ENCODE measurements around the gene ALDH16A1.
A peak's percentile ranks its signal among the peaks of the same experiment; 100 is the strongest.
"Not testable (repeated sequence)": the region's sequence is repeated elsewhere in the genome, so short reads cannot be mapped to it uniquely, and the experiment has no call there.

Gene ALDH16A1

GRCh38 chr19:49441210-49441959, 11.6 kb upstream of the ALDH16A1 start, which contains the start of gene SLC17A7:
TSS of gene SLC17A7 (minus strand) at chr19:49441527. CDS start at chr19:49441379, 148 bp downstream.
- peak; percentile 12 for DNase-seq

GRCh38 chr19:49441960-49442350, 11.1 kb upstream of the ALDH16A1 start:
- no peak for DNase-seq

- no peak for DNase-seq
These were observed 10.7 kb upstream of the ALDH16A1 start for GRCh38 chr19:49442354-49442753.

DNA sequence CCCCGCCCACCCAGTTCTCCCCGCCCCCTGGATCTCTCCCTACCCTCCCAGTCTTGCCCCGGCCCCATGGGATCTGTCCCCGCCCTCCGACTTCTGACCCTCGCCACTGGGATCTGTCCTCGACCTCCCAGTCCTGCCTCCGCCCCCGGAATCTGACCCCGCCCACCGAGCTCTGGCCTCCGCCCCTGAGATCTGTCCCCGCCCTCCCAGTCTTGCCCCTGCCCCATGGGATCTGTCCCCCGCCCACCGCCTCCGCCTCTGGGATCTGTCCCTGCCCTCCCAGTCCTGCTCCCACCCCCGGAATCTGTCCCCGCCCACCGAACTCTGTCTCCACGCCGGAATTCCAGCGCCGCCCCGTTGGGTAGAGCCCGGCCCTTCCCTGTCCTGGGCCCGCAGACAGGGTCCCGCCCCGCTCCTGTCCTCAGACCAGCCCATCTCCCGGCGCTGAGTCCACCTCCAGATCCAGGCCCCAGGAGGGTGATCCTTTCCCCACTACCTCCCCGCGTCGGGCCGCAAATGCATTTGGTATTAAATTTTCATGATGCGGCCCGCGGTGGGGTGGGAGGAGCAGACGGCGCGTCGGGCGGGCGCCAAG, 10.2 kb upstream of the ALDH16A1 start:
- DNase-seq, result peak; percentile 81

GRCh38 chr19:49443366-49444099, 9.5 kb upstream of the ALDH16A1 start:
- peak; percentile 97 for DNase-seq

- DNase-seq, result not testable (repeated sequence)
These were observed 8.8 kb upstream of the ALDH16A1 start for GRCh38 chr19:49444100-49444700.

DNA sequence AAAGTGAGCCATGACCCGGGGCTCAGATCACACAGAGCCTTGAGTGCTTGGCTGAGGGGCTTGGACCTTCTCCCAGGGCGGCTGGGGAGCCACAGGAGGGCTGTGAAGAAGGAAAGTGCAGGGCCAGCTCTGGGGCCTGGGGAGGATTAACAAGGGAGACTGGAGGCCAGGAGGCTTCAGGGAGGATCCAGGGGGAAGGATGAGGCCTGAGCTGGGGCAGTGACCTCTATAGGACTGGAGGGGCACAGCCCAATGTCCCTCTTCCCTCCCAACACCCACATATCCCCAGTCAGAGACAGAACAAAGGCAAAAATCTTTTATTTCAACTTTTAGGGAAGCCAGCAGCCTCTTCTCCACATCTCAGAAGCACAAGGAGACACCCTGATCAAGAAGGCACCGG, 7.0 kb upstream of the ALDH16A1 start:
- no peak for DNase-seq

- DNase-seq, result no peak
These were observed 5.3 kb upstream of the ALDH16A1 start for GRCh38 chr19:49447485-49448431.

- DNase-seq, result no peak
These were observed 4.6 kb upstream of the ALDH16A1 start for GRCh38 chr19:49448432-49448786.

- DNase-seq, result no peak
These were observed 2.6 kb upstream of the ALDH16A1 start for GRCh38 chr19:49450405-49450804.

DNA sequence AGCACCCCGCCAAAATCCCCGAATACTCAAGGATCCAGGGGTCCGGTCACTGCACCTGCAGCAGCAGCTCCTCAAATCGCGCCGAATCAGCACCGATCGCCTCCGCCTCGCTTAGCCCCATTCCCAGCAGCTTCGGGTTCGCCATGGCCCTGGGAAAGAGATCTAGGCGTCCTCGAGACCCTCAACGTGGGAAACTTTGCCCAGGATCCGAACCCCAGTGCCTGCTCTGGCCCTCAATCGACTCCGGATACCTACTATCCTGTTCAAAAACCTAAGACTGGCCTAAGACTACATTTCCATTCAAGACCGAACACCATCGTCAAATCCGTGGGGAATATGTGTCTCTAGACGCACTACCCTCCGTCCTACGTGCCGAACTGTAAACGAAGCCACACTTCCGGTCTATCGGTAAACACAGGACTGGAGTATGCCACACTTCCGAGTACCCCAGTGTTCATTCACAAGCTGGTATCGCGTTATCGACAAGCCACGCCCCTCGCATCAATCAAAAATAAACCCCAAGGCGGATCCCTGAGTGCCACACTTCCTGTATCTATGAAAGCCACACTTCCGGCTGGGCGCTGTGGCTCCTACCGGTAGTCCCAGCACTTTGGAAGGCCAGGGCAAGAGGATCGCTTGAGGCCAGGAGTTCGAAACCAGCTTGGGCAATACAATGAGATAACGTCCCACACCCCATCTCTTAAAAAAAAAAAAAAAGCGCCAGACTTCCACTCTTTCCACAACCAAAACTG, 1.4 kb upstream of the ALDH16A1 start, which contains the start of gene PIH1D1:
TSS of gene PIH1D1 (minus strand) at position 385 of the 752 bp plus-strand sequence. CDS start at position 145, 240 bp downstream.
- DNase-seq, result peak; percentile 99

DNA sequence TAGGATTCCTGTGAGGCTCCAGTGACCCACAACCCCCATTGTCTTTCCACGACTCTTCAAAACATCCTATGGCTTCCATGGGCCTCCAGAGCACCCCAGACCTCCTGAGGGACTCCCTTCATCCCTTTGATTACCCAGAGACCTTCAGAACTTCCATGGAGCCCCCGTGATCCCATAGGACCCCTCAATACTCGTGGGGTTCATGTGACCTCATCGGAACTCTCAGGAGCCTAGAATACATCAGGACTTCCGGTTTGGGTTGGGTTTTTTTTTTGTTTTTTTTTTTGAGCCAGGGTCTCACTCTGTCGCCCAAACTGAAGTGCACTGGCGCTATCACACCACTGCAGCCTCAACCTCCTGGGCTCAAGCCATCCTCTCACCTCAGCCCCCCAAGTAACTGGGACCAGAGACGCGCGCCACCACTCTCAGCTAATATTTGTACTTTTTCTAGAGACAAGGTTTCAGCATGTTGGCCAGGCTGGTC, 774 bp downstream of the ALDH16A1 start:
- no peak for DNase-seq

GRCh38 chr19:49455773-49456172, 2.7 kb downstream of the ALDH16A1 start:
- no peak for DNase-seq

- DNase-seq, result no peak
These were observed 3.3 kb downstream of the ALDH16A1 start for GRCh38 chr19:49456326-49456725.

DNA sequence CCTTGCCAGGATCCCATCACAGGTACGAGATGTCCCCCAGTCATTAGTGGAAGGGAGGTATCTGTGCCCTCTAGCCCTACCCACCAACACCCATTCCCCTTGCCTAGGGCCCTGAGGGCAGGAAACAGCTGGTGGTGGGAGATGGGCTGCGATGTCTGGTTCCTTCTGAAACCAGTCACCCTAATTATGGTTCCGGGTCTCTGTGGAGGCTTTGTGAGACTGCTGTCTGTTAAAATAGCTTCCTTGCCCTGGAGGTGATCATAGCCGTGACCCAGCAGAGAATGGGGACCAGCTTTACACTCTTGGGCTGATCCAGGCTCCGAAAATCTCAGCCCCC, 5.5 kb downstream of the ALDH16A1 start:
- no peak for DNase-seq

- no peak for DNase-seq
These were observed 6.4 kb downstream of the ALDH16A1 start for GRCh38 chr19:49459388-49459787.

DNA sequence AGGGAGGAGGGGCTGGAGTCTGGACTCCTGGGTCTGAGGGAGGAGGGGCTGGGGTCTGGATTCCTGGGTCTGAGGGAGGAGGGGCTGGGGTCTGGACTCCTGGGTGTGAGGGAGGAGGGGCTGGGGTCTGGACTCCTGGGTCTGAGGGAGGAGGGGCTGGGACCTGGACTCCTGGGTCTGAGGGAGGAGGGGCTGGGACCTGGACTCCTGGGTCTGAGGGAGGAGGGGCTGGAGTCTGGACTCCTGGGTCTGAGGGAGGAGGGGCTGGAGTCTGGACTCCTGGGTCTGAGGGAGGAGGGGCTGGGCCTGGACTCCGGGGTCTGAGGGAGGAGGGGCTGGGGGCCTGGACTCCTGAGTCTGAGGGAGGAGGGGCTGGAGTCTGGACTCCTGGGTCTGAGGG, 8.1 kb downstream of the ALDH16A1 start:
- DNase-seq, result not testable (repeated sequence)

- no peak for DNase-seq
These were observed 8.6 kb downstream of the ALDH16A1 start for GRCh38 chr19:49461656-49462055.

- DNase-seq, result no peak
These were observed 9.5 kb downstream of the ALDH16A1 start for GRCh38 chr19:49462492-49462891.

- no peak for DNase-seq
These were observed 11.1 kb downstream of the ALDH16A1 start for GRCh38 chr19:49463960-49464740.

- DNase-seq, result no peak
These were observed 12.3 kb downstream of the ALDH16A1 start for GRCh38 chr19:49465371-49465770.
